OCI-LY3 (cell line): Measurements from ENCODE around the gene SHC3.

ENCODE experiments used
- H2AFZ ChIP-seq: fragments of 200-600, 300-600 bp; shearing (Covaris generic); 2 replicates; pipeline ENCODE4 v1.6.0; 2014; ENCODE audit warnings: antibody characterized with exemption, low read depth, low read length
- H3K27ac ChIP-seq: fragments of 200-600, 300-600 bp; sonication (generic); 2 replicates; pipeline ENCODE4 v1.5.1; 2014; ENCODE audit warnings: mild to moderate bottlenecking, low read length, moderate library complexity, mixed read lengths
- H3K27me3 ChIP-seq: fragments of 200-600, 300-600 bp; sonication (generic); 2 replicates; pipeline ENCODE4 v1.6.1; 2014; ENCODE audit warnings: low read depth, low read length, mixed read lengths
- H3K36me3 ChIP-seq: fragments of 200-600, 300-600 bp; sonication (generic); replicated peaks from 2 replicates; pipeline ENCODE3; 2014; ENCODE audit warnings: low read depth, low read length, mixed read lengths
- H3K4me1 ChIP-seq: fragments of 300-600, 200-600 bp; sonication (generic); 2 replicates; pipeline ENCODE4 v1.6.1; 2014; ENCODE audit warnings: low read length, mixed read lengths
- H3K4me2 ChIP-seq: fragments of 200-600, 300-600 bp; sonication (generic); 2 replicates; pipeline ENCODE4 v1.6.1; 2014; ENCODE audit warnings: low read length, mixed read lengths
- H3K4me3 ChIP-seq: fragments of 300-600, 200-600 bp; sonication (generic); 2 replicates; pipeline ENCODE4 v1.5.1; 2014; ENCODE audit warnings: antibody characterized with exemption, mild to moderate bottlenecking, low read length, moderate library complexity
- H3K79me2 ChIP-seq: fragments of 300-600, 200-600 bp; shearing (Covaris generic); 2 replicates; pipeline ENCODE4 v1.6.1; 2014; ENCODE audit warnings: mild to moderate bottlenecking, low read length, mixed read lengths
- H3K9ac ChIP-seq: fragments of 300-600, 200-600 bp; shearing (Covaris generic); 2 replicates; pipeline ENCODE4 v1.6.0; 2014; ENCODE audit warnings: mild to moderate bottlenecking, low read length, moderate library complexity
- H3K9me3 ChIP-seq: fragments of 200-600, 300-600 bp; shearing (Covaris generic); 2 replicates; pipeline ENCODE4 v1.6.1; 2014; ENCODE audit warnings: low read length, mixed read lengths; ENCODE audit not compliant: insufficient read depth
- H4K20me1 ChIP-seq: fragments of 200-600, 300-600 bp; sonication (generic); 2 replicates; pipeline ENCODE4 v1.6.1; 2016; ENCODE audit warnings: low read length, mixed read lengths; ENCODE audit not compliant: insufficient read depth
- CTCF ChIP-seq: fragments of 200-600, 300-600 bp; sonication (generic); IDR thresholded peaks from 2 replicates; pipeline ENCODE4 v1.5.1; 2014; ENCODE audit warnings: antibody characterized with exemption, low read length, low read depth
- EZH2phosphoT487 ChIP-seq: fragments of 200-600 bp; shearing (Covaris generic); IDR thresholded peaks from 2 replicates; pipeline ENCODE4 v1.6.1; 2018; ENCODE audit warnings: antibody characterized with exemption, mixed run types, low read depth

SHC3 gene

GRCh38 chr9:89165880-89166279 is 12.7 kb downstream of the SHC3 start:
- Histone ChIP-seq H3K4me1 (no peaks in the 10 kb centered on the region), H3K36me3 (no peaks in the 10 kb centered on the region), H3K4me2 (no peak overlapping the region), H4K20me1 (no peaks in the 10 kb centered on the region), H3K27ac (no peak overlapping the region), H3K27me3 (no peaks in the 10 kb centered on the region), H3K79me2 (no peaks in the 10 kb centered on the region), H2AFZ (no peak overlapping the region), H3K9me3 (no peaks in the 10 kb centered on the region), H3K4me3 (no peak overlapping the region), H3K9ac (no peak overlapping the region)
- TF ChIP-seq EZH2phosphoT487: no peak
- no peak for TF ChIP-seq CTCF

- Histone ChIP-seq H3K79me2 (no peaks in the 10 kb centered on the region), H3K4me2 (no peak overlapping the region), H3K4me3 (no peak overlapping the region), H2AFZ (no peak overlapping the region), H3K27ac (no peak overlapping the region), H4K20me1 (no peaks in the 10 kb centered on the region), H3K27me3 (0 out of 2 replicates have a peak, but pooled peaks cover under 1% of the 10 kb centered on the region), H3K9me3 (no peaks in the 10 kb centered on the region), H3K4me1 (no peaks in the 10 kb centered on the region), H3K9ac (no peak overlapping the region), H3K36me3 (no peaks in the 10 kb centered on the region)
- TF ChIP-seq EZH2phosphoT487 (no peak), CTCF (no peak)
Observed at GRCh38 chr9:89165341-89165740, 13.3 kb downstream of the SHC3 start.

- Histone ChIP-seq H3K9me3 (no peaks in the 10 kb centered on the region), H3K27me3 (0 out of 2 replicates have a peak, but pooled peaks cover 6% of the 10 kb centered on the region), H3K9ac (no peak overlapping the region), H3K79me2 (no peaks in the 10 kb centered on the region), H3K36me3 (no peaks in the 10 kb centered on the region), H3K4me1 (no peaks in the 10 kb centered on the region), H4K20me1 (no peaks in the 10 kb centered on the region), H3K4me3 (no peak overlapping the region), H3K27ac (no peak overlapping the region), H2AFZ (no peak overlapping the region), H3K4me2 (no peak overlapping the region)
- TF ChIP-seq EZH2phosphoT487 (no peak), CTCF (no peak)
Observed at GRCh38 chr9:89161221-89161620, 17.4 kb downstream of the SHC3 start.

GRCh38 chr9:89160806-89161205 is 17.8 kb downstream of the SHC3 start:
- no peaks in the 10 kb centered on the region for H3K9me3 ChIP-seq
- H3K9ac ChIP-seq: no peak overlapping the region
- H3K4me3 ChIP-seq: no peak overlapping the region
- no peaks in the 10 kb centered on the region for H3K79me2 ChIP-seq
- no peak overlapping the region for H3K4me2 ChIP-seq
- H2AFZ ChIP-seq: no peak overlapping the region
- no peaks in the 10 kb centered on the region for H3K4me1 ChIP-seq
- 0 out of 2 replicates have a peak, but pooled peaks cover 6% of the 10 kb centered on the region for H3K27me3 ChIP-seq
- no peak overlapping the region for H3K27ac ChIP-seq
- TF ChIP-seq EZH2phosphoT487 (no peak), CTCF (no peak)
- H4K20me1 ChIP-seq: no peaks in the 10 kb centered on the region
- H3K36me3 ChIP-seq: no peaks in the 10 kb centered on the region
